Ureter (tissue), 1 donor: ENCODE results near the gene MOGAT3. TPM values are rescaled to one million over a fixed set of nuclear protein-coding genes. Genes with fewer than 3 reads are reported as not detected.

Experiments
- DNase-seq: peaks from one replicate; pipeline ENCODE4 v3.0.0-alpha.2; 2020; ENCODE audit warnings: low spot score
- total RNA-seq: library from RNA; stranded (reverse); gene quantifications from one replicate; pipeline ENCODE4 v1.2.4, GENCODE V29; 2023
- donor health status: DM: yes; HTN: yes; CAD: no.

MOGAT3 gene
- total RNA-seq, 1 donor from 2014 or later = not detected

DNA sequence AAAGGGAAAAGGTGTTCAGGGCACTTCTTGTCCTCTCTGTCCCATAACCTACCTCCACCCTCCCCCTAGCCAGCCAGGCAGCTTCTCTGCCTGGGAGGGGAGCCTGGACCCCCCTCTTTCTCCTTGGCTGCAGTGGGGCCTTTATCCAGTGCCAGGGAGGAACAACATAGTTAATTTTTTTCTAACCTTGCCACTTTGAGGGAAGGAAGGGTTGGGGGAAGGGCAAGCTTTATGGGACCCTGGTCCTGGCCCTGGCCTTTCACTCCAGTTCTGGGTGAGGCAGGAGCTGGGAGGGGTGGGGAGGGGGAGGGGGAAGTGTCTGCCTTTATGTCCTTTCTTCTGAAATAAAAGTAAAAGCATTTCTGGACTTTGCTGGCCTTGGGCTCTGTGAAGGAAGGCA is 39.9 kb downstream of the MOGAT3 start:
- no peak for DNase-seq

DNA sequence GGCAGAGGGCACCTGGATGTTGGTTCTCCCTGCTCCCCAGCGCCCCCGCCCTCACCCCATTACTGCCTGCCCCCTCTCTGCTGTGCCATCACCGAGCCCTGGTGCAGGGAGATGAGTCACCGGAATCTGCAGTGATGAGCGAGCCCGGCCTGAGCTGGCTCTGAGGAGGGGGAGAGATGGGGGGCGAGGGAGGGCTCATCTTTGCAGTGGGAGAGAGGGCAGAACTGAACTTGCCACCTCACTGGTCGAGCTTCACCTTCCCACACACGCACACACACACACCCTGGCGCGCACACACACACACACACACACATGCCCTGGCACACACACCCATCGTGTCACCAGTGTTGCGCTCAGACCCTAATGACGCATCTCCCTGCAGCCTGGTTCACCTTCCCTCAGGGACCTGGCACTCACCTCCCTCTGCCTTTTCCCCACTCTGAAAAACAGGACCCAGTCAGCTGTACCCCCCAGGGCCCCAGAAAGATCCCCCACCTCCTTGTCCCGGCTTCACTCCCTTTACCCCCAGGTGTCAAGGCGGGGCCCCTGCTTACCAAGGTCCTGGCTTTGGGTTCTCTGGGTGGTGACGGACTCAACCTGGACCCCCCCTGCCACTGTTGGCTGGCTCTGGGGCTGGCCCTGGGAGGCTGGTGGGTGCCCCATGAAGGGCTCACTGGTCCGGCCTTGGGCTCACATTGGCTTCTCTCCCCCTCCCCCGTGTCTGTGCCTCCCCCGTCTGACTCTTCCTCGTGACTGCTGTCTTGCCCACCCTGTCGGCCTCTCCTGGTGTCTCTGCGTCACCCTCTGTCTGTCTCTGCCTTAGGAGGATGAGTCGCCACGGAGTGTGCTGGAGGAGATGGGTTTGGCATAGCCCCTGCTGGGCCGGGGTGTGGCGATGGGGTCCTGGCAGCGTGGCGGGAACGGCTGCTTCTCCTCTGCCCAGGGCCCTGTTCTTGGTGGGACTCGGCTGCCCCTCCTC is 40.9 kb downstream of the MOGAT3 start:
- no peak for DNase-seq

DNA sequence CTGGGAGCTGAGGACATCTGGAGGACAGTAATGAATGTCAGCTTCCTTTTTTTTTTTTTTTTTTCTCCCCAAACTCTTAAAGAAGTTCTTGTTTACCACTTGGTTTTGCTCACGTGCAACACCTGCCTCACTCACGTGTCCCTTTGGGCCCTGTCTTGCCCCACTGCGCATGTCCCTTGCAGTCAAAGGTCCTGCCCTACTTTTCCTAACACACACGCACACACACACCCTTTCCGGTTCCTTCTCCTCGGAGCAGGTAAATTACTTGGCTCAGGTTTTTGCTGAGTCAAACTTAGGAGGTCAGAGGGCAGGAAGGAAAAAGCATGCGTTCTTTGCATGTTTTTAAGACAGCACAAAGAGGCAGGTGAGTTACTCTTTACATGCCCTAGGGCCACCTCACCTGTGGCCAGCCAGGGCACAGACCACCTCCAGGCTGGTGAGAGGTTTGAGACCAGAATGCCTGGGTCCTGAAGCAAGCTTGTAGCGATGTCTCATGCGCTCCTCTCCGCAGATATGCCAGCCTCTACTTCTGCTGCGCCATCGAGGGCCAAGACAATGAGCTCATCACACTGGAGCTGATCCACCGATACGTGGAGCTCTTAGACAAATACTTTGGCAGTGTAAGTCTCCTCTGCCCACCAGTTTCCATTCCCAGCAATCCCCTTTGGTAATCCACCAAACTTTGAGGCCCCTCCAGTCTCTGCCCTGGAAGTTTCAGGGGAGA is 43.8 kb downstream of the MOGAT3 start:
- no peak for DNase-seq

DNA sequence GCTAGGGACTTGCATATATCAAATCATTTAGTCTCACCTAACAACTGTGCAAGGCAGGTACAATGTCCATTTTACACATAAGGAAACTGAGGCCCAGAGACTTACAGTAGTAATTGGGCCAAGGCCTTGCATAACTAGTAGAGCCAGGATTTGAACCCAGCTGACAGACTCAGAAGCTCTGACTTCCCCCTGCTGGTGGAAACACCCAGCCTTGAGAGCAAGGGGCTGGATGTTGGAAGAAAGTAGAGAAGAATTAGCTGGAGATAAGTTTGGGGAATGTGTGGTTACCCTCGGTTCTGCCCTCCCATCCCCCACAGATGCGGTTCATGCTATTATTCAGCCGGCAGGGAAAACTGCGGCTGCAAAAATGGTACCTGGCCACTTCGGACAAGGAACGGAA is 44.6 kb downstream of the MOGAT3 start:
- no peak for DNase-seq

DNA sequence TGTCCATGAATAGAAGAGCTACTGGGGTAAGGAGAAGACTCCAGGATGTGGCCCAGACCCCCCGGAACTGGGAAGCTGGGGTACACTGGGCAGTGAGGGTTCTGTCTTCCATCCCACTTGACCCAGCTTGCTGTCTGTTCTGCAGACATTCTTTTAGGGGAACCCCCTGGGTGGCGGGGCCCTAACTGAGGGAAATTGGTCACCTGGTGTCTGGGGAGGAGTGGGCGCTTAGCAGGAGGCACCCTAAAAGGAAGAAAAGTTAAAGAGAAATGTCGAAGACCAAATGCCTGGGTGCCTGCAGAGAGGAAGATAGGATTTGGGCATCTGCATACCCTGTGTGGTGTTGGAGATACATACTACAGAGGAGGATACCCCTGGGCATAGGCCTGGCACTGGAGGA is 45.5 kb downstream of the MOGAT3 start:
- no peak for DNase-seq

DNA sequence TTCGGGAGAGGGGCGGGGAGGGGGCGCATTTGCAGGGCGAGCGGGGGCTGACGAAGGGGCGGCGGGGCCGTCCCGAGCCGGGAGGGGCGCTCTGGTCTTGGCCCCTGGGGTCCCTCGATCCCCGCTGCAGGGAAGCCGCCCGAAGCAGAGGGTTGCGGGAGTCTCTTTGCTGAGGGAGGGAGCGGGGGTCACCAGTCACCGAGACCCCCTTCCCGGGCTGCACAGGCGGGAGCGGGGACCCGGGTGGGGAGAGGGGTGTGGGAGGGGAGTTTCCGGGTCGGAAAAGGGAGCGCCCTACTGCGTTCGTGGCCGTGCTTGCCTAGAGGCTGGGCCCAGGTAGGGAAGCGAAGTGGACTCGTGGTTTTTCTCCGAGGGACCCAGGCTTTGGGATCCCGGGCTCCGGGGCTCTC is 46.1 kb downstream of the MOGAT3 start:
- no peak for DNase-seq

DNA sequence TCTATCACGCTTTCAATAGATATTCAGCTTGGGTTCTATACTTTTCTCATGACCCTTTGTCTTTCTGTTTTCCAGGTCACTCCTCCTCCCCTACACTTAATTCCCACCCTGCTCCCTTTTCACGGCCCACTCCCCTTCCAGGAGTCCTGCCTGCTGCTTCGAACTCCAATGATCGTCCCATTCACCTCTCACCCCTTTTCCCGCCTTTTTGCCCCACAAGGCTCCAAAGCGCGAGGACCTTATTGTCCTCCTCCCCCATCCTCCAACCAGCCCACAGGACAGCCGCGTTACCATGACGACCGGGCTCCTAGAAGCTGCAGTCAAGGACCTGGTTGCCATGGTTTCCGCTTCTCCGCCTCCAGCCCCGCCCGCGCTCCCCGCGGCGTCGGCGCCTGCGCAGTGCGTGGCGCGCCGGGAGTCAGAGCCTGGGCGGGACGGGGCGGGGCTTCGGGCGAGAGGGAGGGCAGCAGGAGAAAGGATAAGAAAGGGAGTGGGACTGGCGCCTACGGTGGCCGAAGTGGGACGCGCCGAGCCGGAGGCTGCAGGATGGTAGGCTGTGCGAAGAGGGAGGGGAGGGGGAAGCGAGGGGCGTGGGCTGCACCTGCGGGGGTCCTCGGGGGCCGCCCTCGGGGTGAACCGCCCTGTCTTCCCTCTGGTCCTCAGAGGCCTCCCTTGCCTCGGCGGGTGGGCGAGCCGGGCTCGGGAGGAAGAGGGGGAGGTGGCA is 46.7 kb downstream of the MOGAT3 start, which contains the start of gene AP1S1:
Gene AP1S1 (plus strand): TSS at position 508 of the 724 bp plus-strand sequence. CDS start 39 bp downstream, at position 547.
- DNase-seq = peak; percentile 93

GRCh38 chr7:101151908-101152651 is 48.8 kb downstream of the MOGAT3 start:
- DNase-seq = no peak

Other genes starting within 250 kb of the MOGAT3 start
- 2.1 TPM for gene MUC12, start 231.5 kb downstream of the MOGAT3 start, total RNA-seq
- not detected for gene MUC17, start 181.0 kb downstream of the MOGAT3 start, total RNA-seq
- gene TRIM56, start 115.6 kb downstream of the MOGAT3 start, total RNA-seq = 57.3 TPM
- 4.3 TPM for gene SERPINE1, start 73.9 kb downstream of the MOGAT3 start, total RNA-seq
- 50.5 TPM for gene AP1S1, start 46.6 kb downstream of the MOGAT3 start, total RNA-seq
- not detected for gene VGF, start 35.5 kb downstream of the MOGAT3 start, total RNA-seq
- not detected for gene NAT16, start 20.7 kb downstream of the MOGAT3 start, total RNA-seq
- gene PLOD3, start 16.5 kb upstream of the MOGAT3 start, total RNA-seq = 50.9 TPM
- 57.1 TPM for gene ZNHIT1, start 17.1 kb upstream of the MOGAT3 start, total RNA-seq
- 11.3 TPM for gene CLDN15, start 36.8 kb upstream of the MOGAT3 start, total RNA-seq
- 159 TPM for gene FIS1, start 44.0 kb upstream of the MOGAT3 start, total RNA-seq
- gene IFT22, start 120.8 kb upstream of the MOGAT3 start, total RNA-seq = 25.5 TPM
- gene COL26A1, start 161.8 kb upstream of the MOGAT3 start, total RNA-seq = not detected